ENCODE measurements around the gene TSPAN4.
A peak's percentile ranks its signal among the peaks of the same experiment; 100 is the strongest.

TSPAN4 gene

DNA sequence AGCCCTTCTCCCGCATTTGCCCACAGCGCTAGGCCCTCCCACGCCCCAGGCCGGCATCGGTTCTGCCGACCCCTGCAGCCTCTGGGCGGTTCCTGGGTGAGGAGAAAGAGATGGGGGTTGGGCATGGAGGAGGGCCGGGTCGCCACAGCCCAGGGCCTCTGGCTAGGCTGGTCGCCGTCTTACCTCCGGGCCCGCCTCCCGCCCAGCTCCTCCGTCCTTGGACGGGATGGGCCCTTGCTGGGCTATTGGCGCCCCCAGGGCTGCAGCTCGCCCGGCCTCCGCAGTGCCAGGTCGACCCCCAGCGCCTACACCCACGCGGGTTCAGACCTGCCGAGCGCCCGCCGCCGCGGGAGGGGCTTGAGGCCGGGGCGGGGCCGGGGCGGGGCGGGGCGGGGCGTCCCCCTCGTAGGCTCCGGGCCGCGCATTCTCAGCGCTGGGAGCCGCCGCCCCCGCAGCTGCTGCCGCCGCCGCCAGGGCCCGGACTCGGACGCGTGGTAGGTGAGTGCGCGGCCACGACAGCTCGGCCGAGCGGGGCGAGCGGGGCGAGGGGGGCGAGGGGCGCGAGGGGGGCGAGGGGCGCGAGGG is 10.0 kb upstream of the TSPAN4 start, which contains the start of gene CD151:
Gene CD151 (plus strand): TSS at position 424 of the 585 bp plus-strand sequence. CDS start 3,118 bp downstream, outside the sequence.
- peak within 1 kb of the TSS; percentile 11 for H2AK5ac ChIP-seq (ENCODE audit: low read length)
- peak within 1 kb of the TSS; percentile 94 for H3K56ac ChIP-seq (ENCODE audit: low read length)
- peaks cover 2% of the 10 kb centered on the region for H3K36me3 ChIP-seq (ENCODE audit: control insufficient read depth, insufficient read depth, low read length)
- H3K4ac ChIP-seq (ENCODE audit: low read depth, low read length): peak within 1 kb of the TSS; percentile 18
- peak within 1 kb of the TSS; percentile 50 for H3K27ac ChIP-seq (ENCODE audit: low read depth, low read length)
- H3K18ac ChIP-seq (ENCODE audit: low read length): peak within 1 kb of the TSS; percentile 62
- H4K8ac ChIP-seq (ENCODE audit: low read depth, low read length): no peak within 1 kb of the TSS
- no peak within 1 kb of the TSS for H2BK120ac ChIP-seq (ENCODE audit: low read depth, low read length)
- H3K4me1 ChIP-seq (ENCODE audit: control insufficient read depth, low read depth, low read length): peaks cover 11% of the 10 kb centered on the region
- peak; percentile 79 for DNase-seq
- WGBS (ENCODE audit: extremely low coverage, insufficient coverage, low lambda C conversion rate): no CpG with 5 or more reads among the region's 67 CpGs
- peak within 1 kb of the TSS; percentile 78 for H3K9ac ChIP-seq (ENCODE audit: low read length)
- H3K79me1 ChIP-seq (ENCODE audit: low read length): peaks cover 2% of the 10 kb centered on the region
- peak within 1 kb of the TSS; percentile 77 for H3K4me2 ChIP-seq (ENCODE audit: low read length)
- H4K5ac ChIP-seq (ENCODE audit: low read length): no peak within 1 kb of the TSS
- H3K27me3 ChIP-seq (ENCODE audit: insufficient read depth, low read length, poor library complexity): peaks cover 3% of the 10 kb centered on the region
- H2BK5ac ChIP-seq (ENCODE audit: low read length): no peak within 1 kb of the TSS
- peak within 1 kb of the TSS; percentile 89 for H3K23ac ChIP-seq (ENCODE audit: low read length)
- no peak within 1 kb of the TSS for H2BK15ac ChIP-seq (replicated peaks; ENCODE audit: low read depth)
- no peaks in the 10 kb centered on the region for H3K79me2 ChIP-seq (ENCODE audit: control insufficient read depth, insufficient read depth, low read length)
- peak within 1 kb of the TSS; percentile 71 for H3K4me3 ChIP-seq (ENCODE audit: low read length)

DNA sequence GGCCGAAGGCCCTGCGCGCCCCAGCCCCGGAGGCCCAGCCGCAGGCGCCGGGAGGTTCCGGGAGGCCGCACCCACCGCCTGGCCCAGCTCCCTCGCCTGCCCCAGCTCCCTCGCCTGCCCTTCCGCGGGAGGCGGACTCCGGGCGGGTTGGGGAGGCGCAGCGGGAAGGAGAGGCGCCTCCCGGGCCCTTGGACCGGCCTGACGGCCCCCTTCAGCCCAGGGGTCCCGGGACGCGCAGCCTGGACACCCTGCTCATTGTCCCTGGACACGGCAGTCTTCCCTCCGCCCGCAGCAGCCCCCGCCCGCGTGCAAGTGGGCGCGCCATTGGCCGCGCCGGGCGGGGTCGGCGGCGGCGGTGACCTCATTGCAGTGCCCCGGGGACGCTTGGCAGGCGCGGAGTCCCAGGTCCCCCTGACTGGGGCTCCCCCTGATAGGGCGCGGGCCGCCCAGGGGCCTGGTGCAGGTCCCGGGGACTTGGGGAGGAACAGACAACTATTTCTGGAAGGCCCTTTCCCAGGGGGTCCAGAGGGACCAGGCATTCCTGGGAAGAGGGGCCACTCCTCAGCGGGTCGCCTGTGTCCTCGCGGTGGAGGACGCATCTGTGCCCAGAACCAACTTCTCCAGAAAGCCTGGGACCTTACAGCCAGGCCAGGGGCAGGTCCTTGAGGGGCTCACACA is 9.4 kb upstream of the TSPAN4 start:
- peaks cover 2% of the 10 kb centered on the region for H3K36me3 ChIP-seq (ENCODE audit: control insufficient read depth, insufficient read depth, low read length)
- H3K56ac ChIP-seq (ENCODE audit: low read length): peak overlapping the region; percentile 92
- peak overlapping the region; percentile 18 for H3K4ac ChIP-seq (ENCODE audit: low read depth, low read length)
- no peak overlapping the region for H2BK5ac ChIP-seq (ENCODE audit: low read length)
- H3K9ac ChIP-seq (ENCODE audit: low read length): peak overlapping the region; percentile 77
- peak overlapping the region; percentile 26 for H3K27ac ChIP-seq (ENCODE audit: low read depth, low read length)
- no peak overlapping the region for H4K5ac ChIP-seq (ENCODE audit: low read length)
- peak overlapping the region; percentile 77 for H3K4me2 ChIP-seq (ENCODE audit: low read length)
- no peaks in the 10 kb centered on the region for H3K79me2 ChIP-seq (ENCODE audit: control insufficient read depth, insufficient read depth, low read length)
- H3K79me1 ChIP-seq (ENCODE audit: low read length): peaks cover 2% of the 10 kb centered on the region
- no peak for DNase-seq
- no peak overlapping the region for H4K8ac ChIP-seq (ENCODE audit: low read depth, low read length)
- peaks cover 11% of the 10 kb centered on the region for H3K4me1 ChIP-seq (ENCODE audit: control insufficient read depth, low read depth, low read length)
- H3K18ac ChIP-seq (ENCODE audit: low read length): peak overlapping the region; percentile 62
- H3K27me3 ChIP-seq (ENCODE audit: insufficient read depth, low read length, poor library complexity): peaks cover 3% of the 10 kb centered on the region
- WGBS (ENCODE audit: extremely low coverage, insufficient coverage, low lambda C conversion rate): no CpG with 5 or more reads among the region's 55 CpGs
- H2AK5ac ChIP-seq (ENCODE audit: low read length): no peak overlapping the region
- peak overlapping the region; percentile 72 for H3K23ac ChIP-seq (ENCODE audit: low read length)
- H2BK120ac ChIP-seq (ENCODE audit: low read depth, low read length): no peak overlapping the region
- no peak overlapping the region for H2BK15ac ChIP-seq (replicated peaks; ENCODE audit: low read depth)
- peak overlapping the region; percentile 71 for H3K4me3 ChIP-seq (ENCODE audit: low read length)

DNA sequence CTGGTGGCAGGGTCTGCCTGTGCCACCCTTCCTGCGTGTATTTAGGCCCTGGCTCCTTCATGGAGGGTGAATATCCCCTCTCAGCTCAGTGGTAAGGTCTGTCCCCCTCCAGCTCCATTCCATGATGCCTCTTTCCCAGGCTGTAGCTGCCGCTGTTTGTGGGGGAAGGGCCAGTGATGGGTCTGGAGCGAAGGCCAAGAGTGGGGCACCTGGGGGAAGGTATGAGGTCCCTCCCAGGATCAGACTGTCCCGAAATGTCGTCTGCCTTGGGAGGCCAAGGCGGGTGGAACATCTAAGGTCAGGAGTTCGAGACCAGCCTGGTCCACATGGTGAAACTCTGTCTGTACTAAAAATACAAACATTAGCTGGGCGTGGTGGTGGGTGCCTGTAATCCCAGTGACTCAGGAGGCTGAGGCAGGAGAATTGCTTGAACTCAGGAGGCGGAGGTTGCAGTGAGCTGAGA is 8.8 kb upstream of the TSPAN4 start:
- H3K79me1 ChIP-seq (ENCODE audit: low read length): peaks cover 2% of the 10 kb centered on the region
- no peak overlapping the region for H2BK120ac ChIP-seq (ENCODE audit: low read depth, low read length)
- no peak overlapping the region for H3K18ac ChIP-seq (ENCODE audit: low read length)
- DNase-seq: no peak
- WGBS (ENCODE audit: extremely low coverage, insufficient coverage, low lambda C conversion rate): no CpG with 5 or more reads among the region's 9 CpGs
- H4K8ac ChIP-seq (ENCODE audit: low read depth, low read length): no peak overlapping the region
- peaks cover 3% of the 10 kb centered on the region for H3K27me3 ChIP-seq (ENCODE audit: insufficient read depth, low read length, poor library complexity)
- no peaks in the 10 kb centered on the region for H3K79me2 ChIP-seq (ENCODE audit: control insufficient read depth, insufficient read depth, low read length)
- no peak overlapping the region for H2BK15ac ChIP-seq (replicated peaks; ENCODE audit: low read depth)
- H3K56ac ChIP-seq (ENCODE audit: low read length): peak overlapping the region; percentile 92
- H3K4ac ChIP-seq (ENCODE audit: low read depth, low read length): no peak overlapping the region
- H2AK5ac ChIP-seq (ENCODE audit: low read length): peak overlapping the region; percentile 11
- peak overlapping the region; percentile 77 for H3K9ac ChIP-seq (ENCODE audit: low read length)
- H4K5ac ChIP-seq (ENCODE audit: low read length): no peak overlapping the region
- H3K27ac ChIP-seq (ENCODE audit: low read depth, low read length): no peak overlapping the region
- no peak overlapping the region for H2BK5ac ChIP-seq (ENCODE audit: low read length)
- H3K36me3 ChIP-seq (ENCODE audit: control insufficient read depth, insufficient read depth, low read length): peaks cover 5% of the 10 kb centered on the region
- peak overlapping the region; percentile 72 for H3K23ac ChIP-seq (ENCODE audit: low read length)
- H3K4me3 ChIP-seq (ENCODE audit: low read length): peak overlapping the region; percentile 71
- H3K4me1 ChIP-seq (ENCODE audit: control insufficient read depth, low read depth, low read length): peaks cover 11% of the 10 kb centered on the region
- H3K4me2 ChIP-seq (ENCODE audit: low read length): peak overlapping the region; percentile 77

DNA sequence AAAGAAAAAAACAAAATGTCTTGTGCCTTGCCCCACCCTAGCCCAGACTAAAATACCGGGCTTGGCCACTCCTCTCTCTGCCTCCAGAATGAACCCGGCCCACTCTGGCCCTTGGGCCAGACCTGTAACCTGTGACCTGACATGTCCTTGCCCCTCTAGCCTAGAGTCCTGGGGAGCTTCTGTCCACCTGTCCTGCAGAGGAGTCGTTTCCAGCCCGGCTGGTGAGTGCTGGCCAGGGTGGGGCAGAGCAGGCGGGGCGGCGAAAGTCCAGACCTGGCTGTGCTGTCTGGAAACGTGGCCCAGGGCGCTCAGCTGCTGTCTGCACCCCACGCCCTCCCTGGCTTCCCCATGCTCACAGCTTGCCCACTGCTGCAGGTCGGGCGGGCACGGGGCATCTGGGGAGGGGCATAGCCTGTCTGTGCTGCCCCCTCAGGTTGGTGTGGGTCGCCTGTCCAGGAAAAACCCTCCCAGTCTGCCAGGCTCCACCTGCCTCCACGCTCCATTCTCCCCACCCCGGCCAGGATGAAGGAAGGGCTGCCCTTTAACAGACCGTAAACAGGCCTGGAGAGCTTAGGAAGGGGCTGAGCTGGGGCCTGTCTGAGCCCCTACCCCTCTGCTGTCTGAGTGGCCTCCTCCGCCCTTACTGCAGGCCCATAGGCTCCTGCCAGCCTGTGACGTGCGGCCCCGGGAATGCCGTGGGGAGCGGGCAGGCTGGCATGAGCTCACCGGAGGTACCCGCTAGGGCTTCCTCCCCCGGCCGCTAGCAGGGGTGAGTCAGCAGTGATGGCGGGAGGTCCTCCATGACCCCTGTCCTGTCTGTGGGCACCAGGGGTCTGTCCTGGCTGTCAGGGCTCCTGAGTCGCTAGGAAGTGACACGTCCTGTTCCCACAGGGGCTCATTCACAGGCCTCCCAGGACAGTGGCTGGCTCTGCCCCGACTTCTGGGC is 8.0 kb upstream of the TSPAN4 start:
- Histone ChIP-seq H2BK5ac (ENCODE audit: low read length) (no peak overlapping the region), H4K8ac (ENCODE audit: low read depth, low read length) (no peak overlapping the region), H2AK5ac (ENCODE audit: low read length) (no peak overlapping the region), H4K5ac (ENCODE audit: low read length) (no peak overlapping the region), H3K56ac (ENCODE audit: low read length) (peak overlapping the region; percentile 42), H3K79me2 (ENCODE audit: control insufficient read depth, insufficient read depth, low read length) (no peaks in the 10 kb centered on the region), H3K27ac (ENCODE audit: low read depth, low read length) (no peak overlapping the region), H3K4me2 (ENCODE audit: low read length) (no peak overlapping the region), H2BK120ac (ENCODE audit: low read depth, low read length) (no peak overlapping the region), H3K23ac (ENCODE audit: low read length) (no peak overlapping the region), H3K4me3 (ENCODE audit: low read length) (no peak overlapping the region), H3K18ac (ENCODE audit: low read length) (no peak overlapping the region), H3K9ac (ENCODE audit: low read length) (no peak overlapping the region), H3K36me3 (ENCODE audit: control insufficient read depth, insufficient read depth, low read length) (peaks cover 7% of the 10 kb centered on the region), H3K27me3 (ENCODE audit: insufficient read depth, low read length, poor library complexity) (peaks cover 3% of the 10 kb centered on the region), H3K4me1 (ENCODE audit: control insufficient read depth, low read depth, low read length) (peaks cover 8% of the 10 kb centered on the region), H2BK15ac (replicated peaks; ENCODE audit: low read depth) (no peak overlapping the region), H3K4ac (ENCODE audit: low read depth, low read length) (no peak overlapping the region), H3K79me1 (ENCODE audit: low read length) (peaks cover 2% of the 10 kb centered on the region)
- no CpG with 5 or more reads among the region's 31 CpGs for WGBS (ENCODE audit: extremely low coverage, insufficient coverage, low lambda C conversion rate)
- no peak for DNase-seq

DNA sequence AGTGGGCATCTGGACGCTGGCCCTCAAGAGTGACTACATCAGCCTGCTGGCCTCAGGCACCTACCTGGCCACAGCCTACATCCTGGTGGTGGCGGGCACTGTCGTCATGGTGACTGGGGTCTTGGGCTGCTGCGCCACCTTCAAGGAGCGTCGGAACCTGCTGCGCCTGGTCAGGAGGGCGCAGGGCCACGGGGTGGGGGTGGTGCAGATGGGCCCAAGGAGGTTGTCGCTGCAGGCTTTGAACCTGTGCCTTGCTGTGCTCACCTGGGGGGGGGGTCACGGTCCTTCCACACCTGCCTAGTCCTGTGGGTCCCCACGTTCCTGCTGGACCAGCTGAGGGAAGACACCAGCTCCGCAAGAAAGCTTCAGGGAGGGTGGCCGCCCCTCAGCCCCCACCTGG is 6.4 kb upstream of the TSPAN4 start:
- DNase-seq: no peak
- H3K23ac ChIP-seq (ENCODE audit: low read length): no peak overlapping the region
- no peak overlapping the region for H2BK120ac ChIP-seq (ENCODE audit: low read depth, low read length)
- no peak overlapping the region for H3K18ac ChIP-seq (ENCODE audit: low read length)
- H3K9ac ChIP-seq (ENCODE audit: low read length): no peak overlapping the region
- no peak overlapping the region for H3K4me3 ChIP-seq (ENCODE audit: low read length)
- no peak overlapping the region for H3K56ac ChIP-seq (ENCODE audit: low read length)
- no CpG with 5 or more reads among the region's 14 CpGs for WGBS (ENCODE audit: extremely low coverage, insufficient coverage, low lambda C conversion rate)
- no peak overlapping the region for H4K8ac ChIP-seq (ENCODE audit: low read depth, low read length)
- no peak overlapping the region for H3K4me2 ChIP-seq (ENCODE audit: low read length)
- H2BK5ac ChIP-seq (ENCODE audit: low read length): no peak overlapping the region
- H3K36me3 ChIP-seq (ENCODE audit: control insufficient read depth, insufficient read depth, low read length): peaks cover 10% of the 10 kb centered on the region
- H3K27ac ChIP-seq (ENCODE audit: low read depth, low read length): no peak overlapping the region
- no peak overlapping the region for H2BK15ac ChIP-seq (replicated peaks; ENCODE audit: low read depth)
- H3K79me1 ChIP-seq (ENCODE audit: low read length): peaks cover 7% of the 10 kb centered on the region
- H3K79me2 ChIP-seq (ENCODE audit: control insufficient read depth, insufficient read depth, low read length): peaks cover 9% of the 10 kb centered on the region
- no peak overlapping the region for H2AK5ac ChIP-seq (ENCODE audit: low read length)
- H3K4me1 ChIP-seq (ENCODE audit: control insufficient read depth, low read depth, low read length): peaks cover 8% of the 10 kb centered on the region
- no peak overlapping the region for H4K5ac ChIP-seq (ENCODE audit: low read length)
- no peaks in the 10 kb centered on the region for H3K27me3 ChIP-seq (ENCODE audit: insufficient read depth, low read length, poor library complexity)
- H3K4ac ChIP-seq (ENCODE audit: low read depth, low read length): no peak overlapping the region

All from mesendoderm (in vitro differentiated cells).